ENCODE measurements around the gene EPB41L1.

Gene EPB41L1

GRCh38 chr20:36214684-36215256, 60.2 kb downstream of the EPB41L1 start:
- TF ChIP-seq, protein P1, sequence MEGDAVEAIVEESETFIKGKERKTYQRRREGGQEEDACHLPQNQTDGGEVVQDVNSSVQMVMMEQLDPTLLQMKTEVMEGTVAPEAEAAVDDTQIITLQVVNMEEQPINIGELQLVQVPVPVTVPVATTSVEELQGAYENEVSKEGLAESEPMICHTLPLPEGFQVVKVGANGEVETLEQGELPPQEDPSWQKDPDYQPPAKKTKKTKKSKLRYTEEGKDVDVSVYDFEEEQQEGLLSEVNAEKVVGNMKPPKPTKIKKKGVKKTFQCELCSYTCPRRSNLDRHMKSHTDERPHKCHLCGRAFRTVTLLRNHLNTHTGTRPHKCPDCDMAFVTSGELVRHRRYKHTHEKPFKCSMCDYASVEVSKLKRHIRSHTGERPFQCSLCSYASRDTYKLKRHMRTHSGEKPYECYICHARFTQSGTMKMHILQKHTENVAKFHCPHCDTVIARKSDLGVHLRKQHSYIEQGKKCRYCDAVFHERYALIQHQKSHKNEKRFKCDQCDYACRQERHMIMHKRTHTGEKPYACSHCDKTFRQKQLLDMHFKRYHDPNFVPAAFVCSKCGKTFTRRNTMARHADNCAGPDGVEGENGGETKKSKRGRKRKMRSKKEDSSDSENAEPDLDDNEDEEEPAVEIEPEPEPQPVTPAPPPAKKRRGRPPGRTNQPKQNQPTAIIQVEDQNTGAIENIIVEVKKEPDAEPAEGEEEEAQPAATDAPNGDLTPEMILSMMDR (IDR thresholded peaks at IDR 0.05; ENCODE audit: control insufficient read depth, extremely low read depth, insufficient read depth): peak; percentile 59
- no peak for DNase-seq (ENCODE audit: low read depth)
- no peak overlapping the region for H3K4me3 ChIP-seq (ENCODE audit: low read depth, low read length)

GRCh38 chr20:36215778-36216177, 61.2 kb downstream of the EPB41L1 start:
- TF ChIP-seq, protein P1 (IDR thresholded peaks at IDR 0.05; ENCODE audit: control insufficient read depth, extremely low read depth, insufficient read depth): no peak
- H3K4me3 ChIP-seq (ENCODE audit: low read depth, low read length): no peak overlapping the region
- no peak for DNase-seq (ENCODE audit: low read depth)

GRCh38 chr20:36216314-36217025, 61.9 kb downstream of the EPB41L1 start:
- no peak for DNase-seq (ENCODE audit: low read depth)
- no peak overlapping the region for H3K4me3 ChIP-seq (ENCODE audit: low read depth, low read length)
- TF ChIP-seq, protein P1 (IDR thresholded peaks at IDR 0.05; ENCODE audit: control insufficient read depth, extremely low read depth, insufficient read depth): no peak

DNA sequence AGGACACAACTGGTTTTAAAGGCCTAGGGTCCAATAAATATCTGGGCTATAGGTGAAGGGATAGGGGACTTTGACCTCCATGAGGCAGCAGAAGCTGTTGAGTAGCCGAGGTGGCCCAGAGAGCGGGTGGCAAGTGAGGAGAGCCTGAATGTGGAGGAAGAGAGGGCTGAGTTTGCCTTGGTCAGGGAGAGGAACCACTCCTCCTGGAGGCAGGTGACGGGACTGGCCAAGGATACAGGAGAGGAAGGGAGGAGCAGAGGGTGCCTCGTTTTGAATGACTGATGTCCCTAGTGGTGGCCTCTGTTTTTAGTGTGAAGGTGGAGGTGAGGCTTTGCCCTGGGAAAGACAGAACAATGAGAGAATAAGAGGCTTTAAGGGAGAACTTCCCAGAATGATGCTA, 62.7 kb downstream of the EPB41L1 start:
- TF ChIP-seq, protein P1 (IDR thresholded peaks at IDR 0.05; ENCODE audit: control insufficient read depth, extremely low read depth, insufficient read depth): peak; percentile 16; the same call in 1 of the 2 replicates
- no peak overlapping the region for H3K4me3 ChIP-seq (ENCODE audit: low read depth, low read length)
- no peak for DNase-seq (ENCODE audit: low read depth)

DNA sequence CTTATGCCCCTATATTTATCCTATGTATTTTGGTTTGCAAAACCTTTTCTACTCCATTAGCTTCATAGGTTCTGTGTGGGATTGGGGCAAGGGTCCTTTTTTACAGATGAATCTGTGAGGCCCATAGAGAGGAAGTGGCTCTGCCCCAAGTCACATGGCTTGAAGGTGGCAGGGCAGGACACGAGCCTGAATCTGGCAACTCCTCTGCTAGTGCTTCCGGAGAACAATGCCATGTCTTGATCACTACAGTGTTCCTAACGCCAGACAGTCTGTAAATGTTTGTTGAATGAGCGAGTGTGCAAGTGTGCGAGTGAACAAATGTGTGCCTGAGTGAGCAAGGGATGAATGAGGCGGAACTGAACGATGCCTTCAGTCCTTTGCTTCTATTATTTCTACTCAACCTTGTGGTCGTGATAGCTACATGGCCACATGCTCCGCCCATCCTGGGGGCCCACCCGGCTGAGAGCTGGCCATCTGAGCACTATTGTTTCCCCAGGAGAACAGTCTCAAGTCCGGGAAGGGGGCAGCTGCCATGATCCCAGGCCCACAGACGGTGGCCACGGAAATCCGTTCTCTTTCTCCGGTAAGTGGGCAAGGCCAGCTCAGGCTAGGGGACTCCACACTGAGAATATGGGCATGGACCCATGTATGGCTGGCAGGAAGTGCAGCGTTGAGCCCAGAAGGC, 64.0 kb downstream of the EPB41L1 start:
- no peak overlapping the region for H3K4me3 ChIP-seq (ENCODE audit: low read depth, low read length)
- TF ChIP-seq, protein P1 (IDR thresholded peaks at IDR 0.05; ENCODE audit: control insufficient read depth, extremely low read depth, insufficient read depth): no peak
- no peak for DNase-seq (ENCODE audit: low read depth)

GRCh38 chr20:36219671-36220220, 65.2 kb downstream of the EPB41L1 start:
- DNase-seq (ENCODE audit: low read depth): no peak
- no peak overlapping the region for H3K4me3 ChIP-seq (ENCODE audit: low read depth, low read length)

More at GRCh38 chr20:36219671-36220220, 65.2 kb downstream of the EPB41L1 start:
- TF ChIP-seq, protein P1 (IDR thresholded peaks at IDR 0.05; ENCODE audit: control insufficient read depth, extremely low read depth, insufficient read depth): no peak

Data from LNCaP clone FGC (cell line).